HEK293 (cell line): ENCODE data around the gene NOPCHAP1.

Experiments
- CTCF ChIP-seq: fragments of 450-650 bp; formaldehyde crosslinking; IDR thresholded peaks from 2 replicates; pipeline ENCODE4 v1.5.1; 2016; ENCODE audit warnings: missing biosample characterization, missing genetic modification characterization
- OSR2 ChIP-seq: fragments of 450-650 bp; formaldehyde crosslinking; IDR thresholded peaks from 2 replicates; pipeline ENCODE4 v1.5.1; 2016; ENCODE audit warnings: missing biosample characterization, missing genetic modification characterization
- SCRT1 ChIP-seq: fragments of 450-650 bp; formaldehyde crosslinking; IDR thresholded peaks from 2 replicates; pipeline ENCODE4 v1.5.1; 2016; ENCODE audit warnings: missing biosample characterization, missing genetic modification characterization, borderline replicate concordance
- TRIM28 ChIP-seq: IDR thresholded peaks from 2 replicates; pipeline ENCODE4 v1.6.1; 2011; ENCODE audit warnings: low read length, control low read depth, borderline replicate concordance
- ZNF266 ChIP-seq: fragments of 450-650 bp; formaldehyde crosslinking; IDR thresholded peaks from 2 replicates; pipeline ENCODE4 v1.5.1; 2016; ENCODE audit warnings: missing biosample characterization, missing genetic modification characterization, low read depth
- ZNF292 ChIP-seq: fragments of 450-650 bp; formaldehyde crosslinking; IDR thresholded peaks from 2 replicates; pipeline ENCODE4 v1.5.1; 2016; ENCODE audit warnings: low read depth, missing biosample characterization, missing genetic modification characterization, borderline replicate concordance
- ZNF501 ChIP-seq: fragments of 450-650 bp; formaldehyde crosslinking; IDR thresholded peaks from 2 replicates; pipeline ENCODE4 v1.5.1; 2016; ENCODE audit warnings: missing biosample characterization, missing genetic modification characterization
- ZNF561 ChIP-seq: fragments of 450-650 bp; IDR thresholded peaks from 2 replicates; pipeline ENCODE4 v1.5.1; 2018; ENCODE audit warnings: missing biosample characterization, missing genetic modification characterization, borderline replicate concordance
- ZNF624 ChIP-seq: fragments of 450-650 bp; formaldehyde crosslinking; IDR thresholded peaks from 2 replicates; pipeline ENCODE4 v1.5.1; 2017; ENCODE audit warnings: missing biosample characterization, missing genetic modification characterization
- ZNF654 ChIP-seq: fragments of 450-650 bp; formaldehyde crosslinking; IDR thresholded peaks from 2 replicates; pipeline ENCODE4 v1.5.1; 2016; ENCODE audit warnings: low read depth, missing biosample characterization, missing genetic modification characterization
- ZNF664 ChIP-seq: fragments of 450-650 bp; formaldehyde crosslinking; IDR thresholded peaks from 2 replicates; pipeline ENCODE4 v1.5.1; 2016; ENCODE audit warnings: missing biosample characterization, missing genetic modification characterization
- ZNF777 ChIP-seq: fragments of 450-650 bp; formaldehyde crosslinking; IDR thresholded peaks from 2 replicates; pipeline ENCODE4 v1.5.1; 2017; ENCODE audit warnings: missing biosample characterization, missing genetic modification characterization, borderline replicate concordance
- ZNF837 ChIP-seq: fragments of 450-650 bp; formaldehyde crosslinking; IDR thresholded peaks from 2 replicates; pipeline ENCODE4 v1.5.1; 2016; ENCODE audit warnings: missing biosample characterization, missing genetic modification characterization
- TF ChIP-seq, protein P1 (sequence below): fragments of 450-650 bp; formaldehyde crosslinking; optimal IDR thresholded peaks from 2 replicates; pipeline ENCODE3; 2016; ENCODE audit warnings: missing biosample characterization, mild to moderate bottlenecking, missing genetic modification characterization

DNA sequence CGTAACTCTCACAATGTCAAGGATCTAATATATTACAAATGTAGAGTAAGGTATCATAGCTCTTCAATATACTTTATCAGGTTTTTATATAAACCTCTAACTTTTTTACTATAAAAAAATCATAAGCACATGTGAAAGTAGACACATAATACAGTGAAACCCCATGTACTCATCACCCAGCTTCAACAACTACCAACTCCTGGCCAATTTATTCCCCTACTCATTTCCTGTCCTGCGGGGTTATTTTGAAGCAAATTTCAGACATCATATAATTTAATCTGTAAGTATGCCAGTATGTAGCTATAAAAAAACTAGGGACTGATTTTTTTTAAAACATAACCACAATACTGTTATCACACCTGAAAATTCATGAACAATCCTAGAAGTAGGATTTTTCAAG lies 47.7 kb downstream of the NOPCHAP1 start:
- no peak for TF ChIP-seq ZNF266 (tag by site-specific recombination)
- no peak for TF ChIP-seq TRIM28
- no peak for TF ChIP-seq ZNF664 (tag by site-specific recombination)
- no peak for TF ChIP-seq ZNF777 (tag by site-specific recombination)
- no peak for TF ChIP-seq ZNF837 (tag by site-specific recombination)
- no peak for TF ChIP-seq ZNF561 (tag by site-specific recombination)
- TF ChIP-seq SCRT1 (tag by site-specific recombination) = no peak
- no peak for TF ChIP-seq CTCF (tag by site-specific recombination)
- TF ChIP-seq ZNF292 = no peak
- TF ChIP-seq ZNF654 (tag by site-specific recombination) = no peak
- TF ChIP-seq ZNF624 (tag by site-specific recombination) = no peak
- no peak for TF ChIP-seq ZNF501 (tag by site-specific recombination)
- TF ChIP-seq, protein P1, sequence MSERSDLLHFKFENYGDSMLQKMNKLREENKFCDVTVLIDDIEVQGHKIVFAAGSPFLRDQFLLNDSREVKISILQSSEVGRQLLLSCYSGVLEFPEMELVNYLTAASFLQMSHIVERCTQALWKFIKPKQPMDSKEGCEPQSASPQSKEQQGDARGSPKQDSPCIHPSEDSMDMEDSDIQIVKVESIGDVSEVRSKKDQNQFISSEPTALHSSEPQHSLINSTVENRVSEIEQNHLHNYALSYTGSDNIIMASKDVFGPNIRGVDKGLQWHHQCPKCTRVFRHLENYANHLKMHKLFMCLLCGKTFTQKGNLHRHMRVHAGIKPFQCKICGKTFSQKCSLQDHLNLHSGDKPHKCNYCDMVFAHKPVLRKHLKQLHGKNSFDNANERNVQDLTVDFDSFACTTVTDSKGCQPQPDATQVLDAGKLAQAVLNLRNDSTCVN (tag by site-specific recombination) = no peak
- TF ChIP-seq OSR2 (tag by site-specific recombination) = no peak
